BE2C (cell line): ENCODE measurements around the gene CLASRP.

ENCODE experiments used
- DNase-seq: peaks from one replicate; pipeline ENCODE4 v3.0.0-alpha.2; 2020
- H3K27me3 ChIP-seq: fragments of 250-450 bp; sonication (Bioruptor Pico); 2 replicates; pipeline ENCODE4 v1.5.1; 2020; ENCODE audit warnings: mild to moderate bottlenecking
- H3K36me3 ChIP-seq: fragments of 250-450 bp; sonication (Bioruptor Pico); 2 replicates; pipeline ENCODE4 v1.5.1; 2020; ENCODE audit warnings: mild to moderate bottlenecking
- H3K4me1 ChIP-seq: fragments of 250-450 bp; sonication (Bioruptor Pico); 2 replicates; pipeline ENCODE4 v1.5.1; 2020
- H3K4me3 ChIP-seq: 2 replicates; pipeline ENCODE4 v1.5.1; 2011; ENCODE audit warnings: low read depth, low read length
- H3K9me3 ChIP-seq: fragments of 250-450 bp; sonication (Bioruptor Pico); 2 replicates; pipeline ENCODE4 v1.5.1; 2020
- CTCF ChIP-seq: IDR thresholded peaks from 2 replicates; pipeline ENCODE4 v1.5.1; 2012; ENCODE audit warnings: mild to moderate bottlenecking, low read depth, low read length

The CLASRP gene

GRCh38 chr19:45097450-45097775 lies 58.6 kb downstream of the CLASRP start:
- Histone ChIP-seq H3K9me3 (no peaks in the 10 kb centered on the region), H3K4me1 (peaks cover 34% of the 10 kb centered on the region), H3K27me3 (no peaks in the 10 kb centered on the region), H3K4me3 (no peak overlapping the region), H3K36me3 (peaks cover 18% of the 10 kb centered on the region)
- DNase-seq: no peak
- no peak for TF ChIP-seq CTCF

- Histone ChIP-seq H3K27me3 (no peaks in the 10 kb centered on the region), H3K4me3 (peak overlapping the region; percentile 31), H3K4me1 (peaks cover 37% of the 10 kb centered on the region), H3K9me3 (no peaks in the 10 kb centered on the region), H3K36me3 (peaks cover 18% of the 10 kb centered on the region)
- DNase-seq: peak; percentile 77
- TF ChIP-seq CTCF: no peak
Observed at GRCh38 chr19:45097776-45098520, 59.1 kb downstream of the CLASRP start.

- Histone ChIP-seq H3K9me3 (no peaks in the 10 kb centered on the region), H3K36me3 (peaks cover 18% of the 10 kb centered on the region), H3K4me3 (peak overlapping the region; percentile 31), H3K27me3 (no peaks in the 10 kb centered on the region), H3K4me1 (peaks cover 42% of the 10 kb centered on the region)
- DNase-seq: peak; percentile 58
- TF ChIP-seq CTCF: no peak
Observed at GRCh38 chr19:45098521-45099466, 59.9 kb downstream of the CLASRP start.

GRCh38 chr19:45099467-45100191 lies 60.8 kb downstream of the CLASRP start:
- Histone ChIP-seq H3K36me3 (peaks cover 18% of the 10 kb centered on the region), H3K4me1 (peaks cover 42% of the 10 kb centered on the region), H3K9me3 (no peaks in the 10 kb centered on the region), H3K4me3 (no peak overlapping the region), H3K27me3 (no peaks in the 10 kb centered on the region)
- no peak for TF ChIP-seq CTCF
- no peak for DNase-seq

- no peak for DNase-seq
- no peaks in the 10 kb centered on the region for H3K27me3 ChIP-seq
- TF ChIP-seq CTCF: no peak
- peaks cover 18% of the 10 kb centered on the region for H3K36me3 ChIP-seq
- H3K4me1 ChIP-seq: peaks cover 42% of the 10 kb centered on the region
- no peak overlapping the region for H3K4me3 ChIP-seq
- H3K9me3 ChIP-seq: no peaks in the 10 kb centered on the region
Observed at GRCh38 chr19:45100201-45100600, 61.4 kb downstream of the CLASRP start.
